OCI-LY1 (cell line): ENCODE data around the gene OASL.

ENCODE experiments used
- CTCF ChIP-seq: fragments of 200-600 bp; sonication (generic), shearing (Covaris generic); IDR thresholded peaks from 2 replicates; pipeline ENCODE4 v1.5.1; 2017; ENCODE audit warnings: mild to moderate bottlenecking, antibody characterized with exemption, low read length, moderate library complexity, mixed read lengths
- EZH2 ChIP-seq: fragments of 200-600 bp; sonication (generic), shearing (Covaris generic); IDR thresholded peaks from 2 replicates; pipeline ENCODE4 v1.8.0; 2017; ENCODE audit warnings: borderline replicate concordance, mixed run types, mild to moderate bottlenecking, antibody characterized with exemption, low read length, moderate library complexity, mixed read lengths

GRCh38 chr12:120977531-120978295, 61.3 kb downstream of the OASL start:
- TF ChIP-seq CTCF (no peak), EZH2 (no peak)
